Neutrophil (primary cell): ENCODE measurements around the gene KRTAP10-8.
"Not testable (repeated sequence)": the region's sequence is repeated elsewhere in the genome, so short reads cannot be mapped to it uniquely, and the experiment has no call there.

Source experiments
- H3K27ac ChIP-seq: fragments of 200-600 bp; sonication (generic); 2 replicates; pipeline ENCODE4 v1.5.1; 2016; ENCODE audit warnings: mild to moderate bottlenecking, moderate library complexity
- H3K27me3 ChIP-seq: fragments of 200-600 bp; sonication (generic); 2 replicates; pipeline ENCODE4 v1.6.0; 2016; ENCODE audit warnings: mild to moderate bottlenecking
- H3K36me3 ChIP-seq: fragments of 200-600 bp; sonication (generic); 2 replicates; pipeline ENCODE4 v1.5.1; 2017
- H3K4me1 ChIP-seq, 2 experiments: fragments of 200-600 bp in 1 of 2; sonication (generic) in 1 of 2; 1 replicate in 1 of 2; 2 replicates in 1 of 2; pipeline versions ENCODE4 v1.5.1 to v1.6.1; 2013 to 2016; ENCODE audit warnings: low read depth in 1 of 2, low read length in 1 of 2, mild to moderate bottlenecking in 1 of 2, moderate library complexity in 1 of 2; ENCODE audit not compliant: control insufficient read depth in 1 of 2, insufficient read depth in 1 of 2
- H3K4me3 ChIP-seq, 2 experiments: fragments of 200-600 bp in 1 of 2; sonication (generic) in 1 of 2; 1 replicate in 1 of 2; 2 replicates in 1 of 2; pipeline ENCODE4 v1.5.1; 2013 to 2016; ENCODE audit warnings: low read depth in 1 of 2, low read length in 1 of 2, mild to moderate bottlenecking in 1 of 2, moderate library complexity in 1 of 2
- H3K9me3 ChIP-seq: fragments of 200-600 bp; sonication (generic); 2 replicates; pipeline ENCODE4 v1.5.1; 2016
- CTCF ChIP-seq: fragments of 200-600 bp; sonication (generic); IDR thresholded peaks from 2 replicates; pipeline ENCODE4 v1.5.1; 2016; ENCODE audit warnings: antibody characterized with exemption

KRTAP10-8 gene

DNA sequence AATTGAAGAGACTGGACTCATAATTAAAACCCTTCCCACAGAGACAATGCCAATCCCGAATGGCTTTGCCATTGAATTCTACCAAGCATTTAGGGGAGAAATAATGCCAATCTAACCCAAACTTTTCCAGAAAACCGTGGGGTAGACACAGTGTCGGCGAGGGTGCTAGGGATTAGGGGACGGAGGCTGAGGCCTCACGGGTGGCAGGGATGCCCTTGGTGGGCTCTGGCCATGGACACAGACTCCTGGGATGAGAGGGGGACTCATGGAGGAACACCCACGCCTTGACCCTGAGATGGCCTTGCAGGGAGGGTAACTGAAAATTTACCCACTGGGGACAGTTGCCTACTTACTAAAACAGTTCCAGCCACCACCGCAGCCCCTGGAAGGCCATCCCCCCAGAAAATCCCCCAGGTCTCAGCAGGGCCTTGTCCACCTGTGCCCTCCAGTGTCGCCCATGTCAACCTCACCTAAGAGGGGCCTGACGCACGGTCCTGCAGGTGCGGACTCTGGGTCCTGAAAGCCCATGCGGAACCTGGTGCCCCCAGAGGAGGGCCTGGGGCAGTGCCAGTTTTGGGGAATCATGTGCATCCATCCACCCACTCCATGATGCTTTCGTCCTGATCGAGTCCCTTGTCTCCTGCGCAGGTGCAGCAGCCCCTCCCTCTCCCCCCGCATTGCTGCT, 33.4 kb upstream of the KRTAP10-8 start:
- H3K36me3 ChIP-seq, result no peaks in the 10 kb centered on the region
- H3K27ac ChIP-seq, result no peak overlapping the region
- no peak for TF ChIP-seq CTCF
- H3K27me3 ChIP-seq, result peaks cover 29% of the 10 kb centered on the region
- H3K4me3 ChIP-seq, result no peak overlapping the region
- H3K4me1 ChIP-seq, result no peaks in the 10 kb centered on the region
- H3K9me3 ChIP-seq, result no peaks in the 10 kb centered on the region

DNA sequence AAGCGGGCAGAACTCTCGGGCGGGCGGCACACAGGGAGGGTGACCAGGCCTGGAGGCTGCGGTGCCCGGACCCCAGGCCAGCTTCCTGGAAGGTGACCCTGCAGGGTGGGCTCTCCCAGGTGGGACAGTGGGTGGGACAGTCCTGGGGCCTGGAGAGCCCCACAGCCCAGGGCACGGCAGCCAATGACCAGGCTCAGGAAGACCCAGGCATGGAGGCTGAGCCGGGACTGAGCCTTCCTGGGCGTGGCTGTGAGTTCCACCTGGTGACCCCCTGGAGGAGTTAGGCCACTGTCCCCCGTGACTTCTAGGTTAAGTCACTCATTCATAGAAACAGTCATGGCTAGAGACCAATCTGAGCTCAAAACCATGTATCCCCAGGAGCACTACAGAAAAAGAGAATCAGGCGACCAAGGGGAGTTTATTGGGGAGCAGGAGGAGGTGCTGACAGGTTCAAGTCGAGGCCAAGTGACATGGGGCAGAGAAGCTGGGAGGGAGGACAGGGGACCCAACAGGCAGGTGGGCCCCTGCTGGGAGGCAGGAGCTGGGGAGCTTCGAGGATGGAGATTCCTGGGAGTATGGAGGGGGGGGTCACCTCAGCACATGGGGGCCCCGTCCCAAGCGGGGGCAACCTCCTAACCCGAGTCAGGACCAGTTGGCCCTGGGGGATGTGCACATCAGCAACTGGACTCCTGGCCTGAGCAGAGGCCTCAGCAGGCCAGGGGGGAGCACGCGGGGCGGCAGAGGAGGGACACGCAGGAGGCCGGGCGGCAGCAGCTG, 32.6 kb upstream of the KRTAP10-8 start:
- Histone ChIP-seq H3K4me3 (no peak overlapping the region), H3K9me3 (no peaks in the 10 kb centered on the region), H3K27ac (no peak overlapping the region), H3K4me1 (no peaks in the 10 kb centered on the region), H3K27me3 (peaks cover 33% of the 10 kb centered on the region), H3K36me3 (no peaks in the 10 kb centered on the region)
- no peak for TF ChIP-seq CTCF

- no peak for TF ChIP-seq CTCF
Observed at GRCh38 chr21:44579833-44580144, 32.1 kb upstream of the KRTAP10-8 start.

GRCh38 chr21:44580231-44580821, 31.6 kb upstream of the KRTAP10-8 start, which contains the start of gene KRTAP10-5:
Gene KRTAP10-5 (minus strand): TSS chr21:44580604. CDS start chr21:44580578, 26 bp downstream.
- not testable (repeated sequence) for H3K27ac ChIP-seq, H3K4me1 ChIP-seq, H3K36me3 ChIP-seq, H3K9me3 ChIP-seq, H3K4me3 ChIP-seq
- H3K27me3 ChIP-seq, result peaks cover 33% of the 10 kb centered on the region

More at GRCh38 chr21:44579833-44580144, 32.1 kb upstream of the KRTAP10-8 start:
- H3K9me3 ChIP-seq, result no peaks in the 10 kb centered on the region
- no peaks in the 10 kb centered on the region for H3K4me1 ChIP-seq
- no peak overlapping the region for H3K27ac ChIP-seq
- peaks cover 33% of the 10 kb centered on the region for H3K27me3 ChIP-seq
- H3K36me3 ChIP-seq, result no peaks in the 10 kb centered on the region
- no peak overlapping the region for H3K4me3 ChIP-seq

- no peak overlapping the region for H3K4me3 ChIP-seq
- no peak overlapping the region for H3K27ac ChIP-seq
- no peaks in the 10 kb centered on the region for H3K9me3 ChIP-seq
- H3K4me1 ChIP-seq, result no peaks in the 10 kb centered on the region
- H3K27me3 ChIP-seq, result peaks cover 37% of the 10 kb centered on the region
- TF ChIP-seq CTCF, result no peak
- H3K36me3 ChIP-seq, result no peaks in the 10 kb centered on the region
Observed at GRCh38 chr21:44581158-44581557, 30.7 kb upstream of the KRTAP10-8 start.

DNA sequence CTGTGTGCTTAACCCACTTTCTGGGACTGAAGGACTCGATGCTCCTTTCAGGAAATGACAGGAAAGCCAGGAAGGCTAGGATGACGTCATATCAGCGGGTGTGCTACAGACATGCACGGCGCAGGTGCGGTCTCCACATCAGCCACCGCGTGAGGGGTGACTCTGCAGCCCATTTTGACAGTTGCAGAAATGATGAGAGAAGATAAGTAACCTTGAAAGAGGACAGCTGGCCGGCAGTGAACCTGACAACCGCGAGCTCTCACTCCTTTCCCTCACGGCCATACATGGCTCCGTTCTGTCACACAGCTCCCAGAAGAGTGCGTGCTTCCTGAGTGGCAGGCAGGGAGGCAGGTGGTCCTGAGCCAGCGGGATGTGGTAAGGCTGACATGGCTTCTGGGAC, 29.8 kb upstream of the KRTAP10-8 start:
- no peaks in the 10 kb centered on the region for H3K9me3 ChIP-seq
- TF ChIP-seq CTCF, result no peak
- H3K4me1 ChIP-seq, result no peaks in the 10 kb centered on the region
- no peak overlapping the region for H3K4me3 ChIP-seq
- no peaks in the 10 kb centered on the region for H3K36me3 ChIP-seq
- H3K27me3 ChIP-seq, result peaks cover 37% of the 10 kb centered on the region
- H3K27ac ChIP-seq, result no peak overlapping the region
